CD4-positive, alpha-beta T cell treated with Interleukin-21 for 1 hour (primary cell): ENCODE measurements around the gene PIP5K1B.

Experiments
- DNase-seq: peaks from one replicate; pipeline ENCODE4 v3.0.0-alpha.2; 2020

PIP5K1B gene

DNA sequence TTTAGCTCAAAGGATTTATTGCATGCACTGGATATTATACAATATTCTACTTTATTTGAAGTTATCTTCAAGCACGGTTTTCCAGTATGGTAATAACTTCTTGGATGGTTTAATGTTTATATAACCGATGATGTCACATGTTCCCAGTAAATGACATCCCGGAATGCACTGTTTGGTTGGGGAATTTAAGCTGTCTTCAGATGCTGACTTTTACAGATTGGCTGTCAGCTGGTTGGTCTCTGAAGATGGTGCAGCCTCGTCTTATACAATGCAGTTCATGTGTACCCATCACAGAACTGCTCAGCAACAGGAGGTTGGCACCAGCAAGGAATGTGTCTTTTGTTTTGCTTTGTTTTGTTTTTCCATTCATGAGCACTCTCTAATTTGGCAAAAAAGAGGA is 165.0 kb downstream of the PIP5K1B start:
- DNase-seq = no peak

DNA sequence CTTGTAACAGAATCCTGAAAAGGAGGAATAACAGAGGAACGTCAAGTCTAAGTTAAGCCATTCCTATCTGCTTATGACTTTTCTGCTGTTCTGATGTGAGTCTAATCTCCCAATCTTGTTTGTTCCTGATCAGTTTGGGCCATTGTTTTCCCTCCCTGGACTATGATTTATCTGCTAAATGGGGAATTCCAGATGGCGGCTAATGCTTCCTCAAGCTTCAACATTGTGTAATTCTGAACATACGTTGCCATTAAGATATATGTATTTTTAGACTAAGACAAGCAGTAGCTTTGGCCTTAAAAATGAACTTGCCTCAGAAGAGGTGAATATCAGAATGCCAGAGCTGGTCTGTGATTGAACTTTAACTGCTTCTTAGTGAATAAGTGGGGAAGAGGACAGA is 166.2 kb downstream of the PIP5K1B start:
- DNase-seq = no peak

DNA sequence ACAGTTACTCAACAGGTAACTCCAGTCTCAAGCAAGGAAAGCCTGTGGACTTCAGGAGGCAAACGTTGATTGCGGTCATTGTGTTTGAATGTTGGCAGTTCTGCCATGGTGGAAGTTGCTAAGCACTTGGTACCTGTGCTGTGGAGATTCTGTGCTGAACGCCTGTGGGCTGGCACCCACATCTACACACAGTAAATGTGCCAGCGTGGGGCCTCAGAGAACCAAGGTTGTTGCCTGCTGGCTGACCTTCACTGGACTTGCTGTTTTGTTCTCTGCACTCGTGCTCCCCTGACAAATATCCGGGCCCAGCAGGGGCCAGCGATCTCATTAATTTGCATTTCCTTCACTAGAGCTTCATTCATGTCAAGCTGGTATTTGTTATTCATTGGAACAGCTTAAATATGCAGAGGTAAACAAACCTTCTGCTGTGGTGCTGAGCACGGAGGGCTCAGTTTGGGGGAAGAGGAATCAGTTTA is 167.0 kb downstream of the PIP5K1B start:
- DNase-seq = no peak

DNA sequence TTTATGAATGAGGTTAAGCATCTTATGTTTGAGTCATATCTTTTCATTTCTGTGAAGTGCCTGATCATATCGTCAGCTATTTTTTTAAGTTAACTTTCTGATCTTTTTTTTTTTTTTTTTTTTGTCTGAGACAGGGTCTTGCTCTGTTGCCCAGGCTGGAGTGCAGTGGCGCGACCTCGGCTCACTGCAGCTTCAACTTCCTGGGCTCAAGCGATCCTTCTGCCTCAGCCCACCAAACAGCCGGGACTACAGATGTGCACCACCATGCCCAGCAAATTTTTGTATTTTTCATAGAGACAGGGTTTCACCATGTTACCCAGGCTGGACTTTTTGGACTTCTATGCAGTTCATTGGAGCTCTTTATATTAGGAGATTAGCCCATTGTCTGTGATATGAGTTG is 168.1 kb downstream of the PIP5K1B start:
- DNase-seq = no peak

DNA sequence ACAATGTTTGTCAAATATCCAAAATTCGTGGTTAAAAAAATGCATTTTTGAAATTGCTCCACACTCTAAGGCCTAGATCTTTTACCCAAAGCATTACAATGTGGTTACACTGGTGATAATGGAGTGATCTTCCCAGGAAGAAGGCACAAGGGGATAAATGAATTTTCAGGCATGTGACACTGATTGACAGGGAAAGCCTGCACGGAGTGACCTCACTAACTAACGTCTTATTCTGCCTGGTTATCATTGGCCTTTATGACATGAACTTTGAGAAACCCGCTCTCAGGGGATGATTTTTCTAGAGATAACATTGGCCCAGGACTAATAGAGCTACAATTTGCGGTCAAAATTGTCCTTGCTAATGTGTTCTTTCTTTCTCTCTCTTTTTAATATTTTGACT is 171.2 kb downstream of the PIP5K1B start:
- DNase-seq = no peak

DNA sequence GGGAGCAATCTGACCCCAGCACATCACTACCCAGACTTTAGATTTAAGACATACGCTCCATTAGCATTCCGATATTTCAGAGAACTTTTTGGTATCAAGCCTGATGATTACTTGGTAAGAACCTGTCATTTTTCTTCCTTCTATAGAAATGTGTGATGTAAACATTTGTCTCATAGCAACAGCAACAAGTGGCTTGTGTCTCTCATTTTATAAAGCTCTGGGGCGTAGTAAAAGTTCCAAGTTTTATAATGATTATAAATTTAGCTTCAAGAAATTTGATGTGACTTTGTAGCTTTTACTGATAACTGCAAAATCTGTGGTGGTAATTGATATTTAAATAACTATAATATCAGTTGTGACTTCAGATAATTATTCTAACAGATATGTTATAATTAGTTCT is 171.6 kb downstream of the PIP5K1B start:
- no peak for DNase-seq

DNA sequence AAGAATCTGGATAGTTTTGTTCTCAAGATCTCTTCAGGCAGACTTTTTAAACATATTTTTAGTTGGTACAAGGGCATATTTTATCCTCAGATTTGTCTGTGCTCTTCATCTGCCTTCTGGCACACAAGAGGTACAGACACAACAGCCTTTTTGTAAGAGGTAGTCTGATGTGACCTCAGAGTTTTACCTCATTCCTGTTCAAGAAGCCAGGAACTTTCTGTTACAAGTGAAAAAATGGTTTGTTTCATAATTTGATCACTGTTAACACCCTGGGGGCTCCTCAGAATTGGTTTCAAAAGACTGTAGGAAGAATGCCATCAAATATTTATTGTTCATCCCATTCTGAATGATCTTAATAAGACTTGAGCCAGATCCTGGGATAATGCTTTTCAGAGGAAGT is 172.2 kb downstream of the PIP5K1B start:
- no peak for DNase-seq

DNA sequence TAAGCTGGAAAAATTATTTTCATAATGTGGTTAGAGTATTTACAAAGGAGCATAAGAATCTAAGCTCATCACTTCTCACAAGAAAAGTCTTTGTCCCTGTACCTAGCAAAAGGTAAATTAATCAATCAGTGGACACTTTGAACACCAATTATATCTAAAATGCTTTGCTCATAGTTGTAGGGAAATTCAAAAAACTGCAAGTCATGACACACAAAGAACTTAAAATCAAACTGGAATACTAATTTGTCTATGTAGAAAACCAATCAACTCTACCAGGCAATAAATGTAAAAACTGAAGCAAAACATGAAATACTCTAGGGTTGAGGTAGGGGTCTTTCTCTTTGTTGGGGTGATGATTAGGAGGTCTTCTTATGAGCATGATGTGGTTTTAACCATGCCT is 173.4 kb downstream of the PIP5K1B start:
- no peak for DNase-seq

DNA sequence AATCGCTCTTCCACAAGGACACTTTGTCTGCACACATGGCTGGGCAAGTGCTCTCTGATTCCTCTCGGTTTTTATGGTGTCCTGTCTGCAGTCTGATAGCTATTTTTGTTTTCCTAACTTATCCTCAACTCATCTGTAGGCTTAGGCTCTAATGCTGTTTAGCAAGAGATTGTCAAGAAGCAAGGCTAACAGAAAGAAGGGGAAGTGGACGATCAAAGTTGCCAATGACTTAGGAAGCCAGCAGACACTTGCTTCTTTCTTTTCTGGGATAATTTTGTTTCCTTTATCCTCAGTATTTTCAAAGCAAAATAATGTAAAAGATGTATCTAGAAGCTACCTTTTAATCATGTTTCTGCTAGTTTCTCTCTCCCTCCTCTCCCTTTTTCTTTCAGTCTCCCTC is 178.2 kb downstream of the PIP5K1B start:
- DNase-seq = no peak

DNA sequence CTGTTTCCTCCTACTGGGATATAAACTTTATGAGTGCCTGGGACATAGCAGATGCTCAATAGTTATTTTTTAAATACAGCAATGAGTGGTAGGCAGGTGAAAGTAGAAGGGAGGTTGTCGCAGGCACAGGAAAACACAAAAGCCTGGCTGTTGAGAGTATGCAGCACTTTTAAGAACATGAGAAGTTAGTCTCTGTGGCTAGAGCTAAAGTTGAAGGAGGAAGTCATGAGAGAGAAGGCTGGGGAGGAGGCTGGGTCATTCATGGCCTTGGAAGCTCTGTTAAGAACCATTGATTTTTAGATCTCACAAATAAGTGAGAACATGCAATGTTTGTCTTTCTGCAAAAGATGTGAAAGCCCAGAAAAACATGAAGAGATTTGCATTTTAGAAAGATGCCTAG is 182.2 kb downstream of the PIP5K1B start:
- no peak for DNase-seq

DNA sequence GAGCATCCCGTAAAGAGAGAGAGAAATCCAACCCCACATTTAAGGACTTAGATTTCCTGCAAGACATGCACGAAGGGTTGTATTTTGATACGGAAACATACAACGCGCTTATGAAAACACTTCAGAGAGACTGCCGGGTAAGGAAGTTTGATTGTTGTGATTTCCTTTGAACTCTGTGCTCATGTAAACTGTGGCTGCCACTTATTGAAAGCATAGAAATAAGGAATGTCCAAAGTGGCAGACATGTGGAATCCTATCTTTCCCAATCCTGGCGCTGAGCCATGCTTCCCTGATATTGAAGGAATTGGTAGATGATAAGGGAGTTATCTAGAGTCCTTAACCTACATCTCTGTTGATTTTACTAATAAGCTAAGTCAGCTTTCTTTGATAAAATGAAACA is 189.5 kb downstream of the PIP5K1B start:
- DNase-seq = no peak

DNA sequence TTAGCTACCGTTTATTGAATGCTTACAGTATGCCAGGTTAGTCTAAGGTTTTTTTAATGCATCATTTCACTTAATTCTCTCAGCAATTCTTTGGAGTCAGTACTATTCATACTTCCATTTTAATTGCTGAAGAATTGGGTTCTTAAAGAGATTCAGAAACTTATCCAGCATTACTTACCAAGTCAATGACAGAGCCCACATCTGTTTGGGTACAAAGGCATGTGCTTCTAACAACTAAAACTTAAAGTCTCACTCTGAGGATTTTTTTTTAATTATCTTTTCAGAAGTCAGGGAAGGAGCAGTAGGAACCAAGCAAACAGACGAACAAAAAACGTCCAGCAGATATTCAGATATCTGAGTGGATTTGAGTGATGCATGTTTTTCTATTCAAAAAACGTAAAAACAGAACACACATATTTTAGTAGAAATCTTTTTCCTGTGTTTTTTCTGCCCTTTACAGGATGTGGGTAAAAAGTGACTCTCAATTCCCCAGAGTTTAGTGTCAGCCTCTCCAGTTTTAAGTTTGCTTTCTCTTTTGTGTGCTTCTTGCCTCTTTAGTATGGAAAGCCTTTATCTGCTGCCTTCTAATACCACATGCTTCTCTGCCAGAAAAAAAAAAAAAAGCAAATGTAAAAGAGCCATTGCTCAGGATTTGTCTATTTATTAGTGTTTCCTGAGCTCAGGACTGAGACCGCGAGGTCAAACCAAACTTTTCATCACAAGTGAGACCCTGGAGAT is 190.9 kb downstream of the PIP5K1B start:
- DNase-seq = peak; percentile 32

DNA sequence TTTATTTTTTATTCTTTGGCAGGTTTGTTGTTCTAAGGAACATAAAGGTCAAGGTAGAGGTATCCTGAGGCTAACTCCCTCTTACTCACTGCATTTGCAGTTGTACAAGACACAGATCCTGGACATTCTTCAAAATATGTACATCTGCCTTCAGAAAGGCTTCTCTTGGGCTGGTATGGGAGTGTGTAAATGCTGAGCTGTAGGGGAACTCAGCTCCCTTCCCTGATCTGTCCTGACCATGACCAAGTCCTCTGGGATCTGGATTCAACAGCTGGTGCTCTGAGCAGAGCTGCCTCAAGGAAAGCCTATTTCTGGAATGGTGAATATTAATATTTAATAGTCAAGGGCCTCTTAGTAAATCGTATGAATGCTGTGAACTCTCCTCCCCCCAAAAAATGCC is 191.4 kb downstream of the PIP5K1B start:
- no peak for DNase-seq

DNA sequence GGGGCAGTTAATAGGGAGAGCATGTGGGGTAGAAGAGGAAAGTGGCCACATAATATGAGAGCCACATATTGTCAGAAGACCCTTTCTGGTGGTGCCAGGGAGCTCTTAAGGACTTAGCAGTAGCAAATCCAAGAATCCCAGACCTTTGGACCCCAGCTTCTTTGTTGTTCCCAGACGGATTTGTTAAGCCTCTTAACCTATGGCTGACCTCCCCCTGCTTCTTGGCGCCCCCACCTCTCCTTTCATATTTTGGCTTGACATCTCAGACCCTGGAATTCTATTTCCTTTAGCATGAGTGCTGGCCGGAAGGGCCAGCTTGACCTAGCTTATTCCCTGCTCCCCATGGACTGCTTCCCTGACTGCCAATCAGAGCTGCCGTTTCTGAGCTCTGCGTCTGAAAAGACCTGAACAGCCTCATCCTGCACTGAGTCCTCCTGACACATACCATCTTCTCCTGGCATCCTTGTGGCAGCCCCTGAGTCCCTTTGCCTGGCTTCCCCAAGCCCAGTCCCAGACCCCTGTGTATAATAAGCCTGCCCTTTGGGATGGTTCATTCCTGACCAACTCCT is 192.6 kb downstream of the PIP5K1B start:
- no peak for DNase-seq

DNA sequence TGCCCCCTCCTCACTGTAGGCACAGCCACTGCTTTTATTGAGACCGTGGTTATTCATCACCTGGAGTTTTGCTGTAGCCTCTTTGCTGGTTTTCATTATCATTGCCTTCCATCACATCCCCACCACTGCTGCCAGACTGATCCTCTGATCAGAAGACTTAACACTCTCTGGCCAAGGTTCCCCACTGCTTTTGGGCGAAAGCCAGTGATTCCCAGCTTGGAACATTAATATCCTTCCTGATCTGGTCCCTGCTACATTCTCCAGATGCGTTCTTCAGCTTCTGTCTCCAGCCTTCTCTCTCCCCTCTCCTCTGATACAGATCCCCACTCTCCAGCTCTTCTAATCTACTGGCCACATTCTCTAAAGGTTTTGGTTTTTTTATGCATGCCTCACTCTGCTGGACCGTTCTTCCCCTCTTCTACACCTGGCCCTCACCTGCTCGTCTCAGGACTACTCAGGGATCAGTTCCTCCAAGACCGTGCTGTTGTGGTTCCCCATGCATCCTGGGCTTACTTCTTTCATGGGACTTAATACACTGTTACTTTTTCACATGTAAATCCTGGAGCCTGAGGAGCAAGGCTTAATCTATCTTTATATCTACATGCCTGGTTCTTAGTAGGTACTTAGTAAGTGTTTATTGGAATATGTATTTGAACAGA is 193.9 kb downstream of the PIP5K1B start:
- no peak for DNase-seq

DNA sequence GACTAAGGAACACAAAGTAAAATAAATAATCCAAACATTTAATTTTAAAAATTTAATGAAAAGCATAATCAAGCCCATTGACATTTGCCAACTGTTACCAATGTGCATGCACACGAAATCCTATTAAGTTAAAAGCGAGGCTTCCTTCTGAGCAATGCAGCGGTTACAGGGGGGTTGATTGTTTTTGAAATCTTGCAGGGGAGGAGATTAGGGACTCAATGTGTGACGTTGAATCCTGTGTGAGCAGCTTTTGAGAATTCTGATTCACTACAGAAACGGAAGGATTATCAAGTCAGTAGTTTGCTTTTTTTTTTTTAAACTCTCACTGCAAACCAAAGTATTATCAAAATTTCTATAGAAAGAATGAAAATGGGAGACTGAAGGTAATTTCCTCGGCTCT is 199.4 kb downstream of the PIP5K1B start:
- DNase-seq = no peak

DNA sequence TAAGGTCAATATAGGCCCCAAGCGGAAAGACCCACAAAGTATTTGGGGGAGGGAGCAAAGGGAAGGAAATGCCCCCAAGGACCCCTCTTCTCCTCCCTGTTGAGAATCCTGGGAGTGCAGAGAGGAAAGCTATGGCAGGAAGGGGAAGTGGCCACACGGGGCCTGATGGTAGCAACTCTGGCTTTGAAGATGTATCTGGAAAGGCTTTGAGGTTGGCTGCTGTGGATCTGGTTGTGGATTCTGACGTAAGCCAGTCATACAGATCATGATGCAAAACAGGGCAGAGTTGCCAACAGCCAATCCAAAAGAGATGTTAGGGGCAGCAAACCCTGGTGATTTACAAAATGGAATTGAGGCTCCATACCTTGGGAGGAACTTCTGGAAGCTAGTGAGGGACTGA is 200.1 kb downstream of the PIP5K1B start:
- DNase-seq = no peak

DNA sequence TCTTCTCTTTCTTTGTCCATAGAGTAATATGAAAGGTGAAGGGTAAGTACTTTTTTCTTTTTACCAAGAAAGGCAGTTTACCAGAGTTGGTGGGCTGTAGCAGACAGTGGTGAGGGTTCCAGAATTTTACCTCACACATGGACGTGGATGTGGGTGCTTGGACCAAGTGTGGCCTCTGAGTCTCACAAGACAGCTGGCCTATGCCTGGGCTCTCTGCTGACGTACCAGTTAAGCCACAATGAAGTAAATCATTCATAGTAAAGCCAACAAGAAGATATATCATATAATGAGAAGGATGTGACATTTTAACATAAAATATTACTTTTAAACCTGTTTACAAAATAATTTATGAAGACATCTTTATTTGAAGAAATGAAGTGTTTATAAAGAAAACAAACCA is 202.9 kb downstream of the PIP5K1B start:
- DNase-seq = no peak

DNA sequence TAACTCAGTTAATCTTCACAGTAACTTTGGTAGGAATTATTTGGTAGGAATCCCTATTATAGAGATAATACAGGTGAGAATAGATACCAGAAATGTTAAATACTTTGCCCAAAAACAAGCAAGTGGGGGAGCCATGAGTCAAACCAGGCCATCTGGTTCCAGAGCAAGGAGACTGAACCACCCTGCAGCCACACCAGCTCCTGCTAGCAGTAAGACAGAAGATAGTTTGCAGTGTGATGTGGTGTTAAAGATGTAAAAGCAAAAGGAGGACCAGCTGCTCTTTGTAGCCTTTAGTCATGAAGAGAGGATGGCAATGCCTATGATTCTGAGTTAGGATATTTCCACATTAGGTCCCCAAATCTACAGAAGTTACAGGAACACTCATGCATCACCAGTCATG is 207.5 kb downstream of the PIP5K1B start:
- DNase-seq = no peak

DNA sequence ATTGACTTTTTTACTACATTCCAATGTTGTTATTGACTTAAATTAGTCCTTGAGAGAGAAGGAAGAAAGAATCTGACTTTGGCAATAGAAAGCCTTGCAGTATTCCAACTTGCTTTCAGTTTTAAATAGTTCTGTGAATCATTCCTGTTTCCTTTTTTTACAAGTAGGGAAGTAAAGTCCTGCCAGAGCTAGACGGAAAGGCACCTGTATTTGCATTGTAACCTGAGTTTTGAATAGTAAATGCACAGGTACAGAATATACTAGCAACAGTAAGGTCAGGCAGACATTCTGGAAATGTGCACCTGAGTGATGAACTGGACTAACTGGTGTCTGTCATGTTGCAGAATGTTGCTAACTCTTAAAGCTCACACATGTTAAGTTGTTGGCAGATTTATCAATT is 208.0 kb downstream of the PIP5K1B start:
- DNase-seq = no peak

DNA sequence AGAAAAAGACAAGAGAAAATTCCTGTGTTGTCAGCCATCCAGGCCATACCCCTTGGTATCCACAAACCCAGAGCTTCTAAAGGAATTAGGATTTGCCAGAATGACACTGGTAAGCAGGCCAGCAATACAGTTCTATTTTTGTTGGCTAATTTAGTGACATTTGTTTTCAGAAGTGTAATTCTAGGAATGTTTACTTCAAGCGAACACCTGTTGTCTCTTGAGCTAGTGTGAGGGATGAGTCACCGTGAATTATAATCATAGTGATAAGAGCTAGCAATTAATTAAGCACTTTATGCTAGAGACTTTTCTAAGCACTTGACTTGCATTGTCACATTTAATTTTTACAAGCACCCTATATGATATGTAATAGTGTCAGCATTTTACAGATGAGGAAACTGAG is 209.7 kb downstream of the PIP5K1B start:
- DNase-seq = no peak

DNA sequence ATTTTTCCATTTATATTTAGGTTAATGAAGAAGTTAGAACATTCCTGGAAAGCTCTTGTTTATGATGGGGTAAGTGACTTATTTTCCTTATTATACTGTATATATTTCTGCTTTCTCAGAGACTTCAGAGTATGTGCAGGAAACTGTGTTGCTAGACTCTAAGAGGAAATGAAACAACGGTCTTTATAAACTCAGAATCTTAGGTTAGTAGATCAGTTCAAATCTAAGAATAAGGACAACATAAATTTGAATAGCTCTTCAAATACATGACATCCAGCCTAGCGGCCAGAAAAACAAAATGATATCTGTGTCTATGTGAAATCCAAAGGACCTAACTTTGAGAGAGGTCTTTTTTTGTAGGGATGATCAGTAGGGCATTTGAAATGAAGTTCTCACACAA is 214.6 kb downstream of the PIP5K1B start:
- DNase-seq = no peak

DNA sequence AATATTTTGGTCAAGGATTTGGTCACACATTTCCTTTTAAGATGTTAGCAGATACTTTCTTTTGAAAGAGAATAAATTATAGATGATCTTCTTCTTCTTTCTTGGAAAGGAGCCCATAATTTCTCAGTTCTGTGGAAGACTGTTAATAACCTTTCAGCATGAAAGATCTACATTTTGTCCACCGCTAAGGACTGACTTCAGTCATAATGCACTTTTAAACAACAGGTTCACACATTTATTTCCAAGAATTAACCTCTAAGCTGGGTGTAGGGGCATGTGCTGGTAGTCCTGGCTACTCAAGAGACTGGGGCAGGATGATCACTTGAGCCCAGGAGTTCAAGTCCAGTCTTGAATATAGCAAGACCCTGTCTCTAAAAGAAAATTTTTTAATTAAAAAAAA is 215.9 kb downstream of the PIP5K1B start:
- no peak for DNase-seq

DNA sequence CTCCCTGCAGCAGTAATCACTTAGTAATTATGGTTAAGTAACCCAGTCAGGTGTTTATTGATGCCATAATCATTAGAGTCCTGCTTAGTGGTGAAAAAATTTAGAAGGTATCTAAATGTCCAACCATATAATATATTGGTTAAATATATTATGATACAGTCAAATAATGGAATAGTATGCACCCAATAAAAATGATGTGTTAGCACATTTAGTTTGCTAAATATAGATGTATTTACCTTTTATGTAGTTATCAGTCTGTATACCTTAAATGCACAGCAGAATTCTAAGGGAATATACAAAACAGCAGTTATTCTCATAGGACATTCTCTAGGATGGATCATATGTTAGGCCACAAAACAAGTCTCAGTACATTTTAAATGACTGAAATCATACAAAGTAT is 218.4 kb downstream of the PIP5K1B start:
- no peak for DNase-seq

DNA sequence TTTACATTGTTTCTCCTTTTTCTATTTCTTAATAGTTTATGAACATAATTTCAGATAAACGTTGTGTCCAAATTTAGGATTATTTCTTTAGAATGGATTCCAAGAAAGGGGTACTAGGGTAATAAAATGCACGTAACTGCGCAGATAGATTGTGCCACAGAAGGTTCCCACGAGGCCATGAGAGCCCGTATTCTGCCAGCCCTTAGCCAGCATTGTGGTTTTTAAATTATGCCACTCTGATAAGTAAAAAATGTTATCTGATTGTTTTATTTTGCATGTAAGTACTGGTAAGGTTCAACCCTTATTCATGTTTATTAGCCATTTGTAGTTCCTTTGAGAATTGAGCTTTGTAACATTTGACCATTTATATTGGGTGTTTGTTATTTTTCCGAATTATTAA is 220.1 kb downstream of the PIP5K1B start:
- DNase-seq = no peak
